GM21526 (cell line): ENCODE results near the gene ACP3.
"Not testable (repeated sequence)": the region's sequence is repeated elsewhere in the genome, so short reads cannot be mapped to it uniquely, and the experiment has no call there.

Source experiments
- ATAC-seq: cut with Tn5 transposase; IDR thresholded peaks from one replicate; pipeline ENCODE4 v1.9.1; 2021; ENCODE audit warnings: moderate library complexity; ENCODE audit not compliant: unreplicated experiment, low FRiP score

The ACP3 gene, protein sequence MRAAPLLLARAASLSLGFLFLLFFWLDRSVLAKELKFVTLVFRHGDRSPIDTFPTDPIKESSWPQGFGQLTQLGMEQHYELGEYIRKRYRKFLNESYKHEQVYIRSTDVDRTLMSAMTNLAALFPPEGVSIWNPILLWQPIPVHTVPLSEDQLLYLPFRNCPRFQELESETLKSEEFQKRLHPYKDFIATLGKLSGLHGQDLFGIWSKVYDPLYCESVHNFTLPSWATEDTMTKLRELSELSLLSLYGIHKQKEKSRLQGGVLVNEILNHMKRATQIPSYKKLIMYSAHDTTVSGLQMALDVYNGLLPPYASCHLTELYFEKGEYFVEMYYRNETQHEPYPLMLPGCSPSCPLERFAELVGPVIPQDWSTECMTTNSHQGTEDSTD

DNA sequence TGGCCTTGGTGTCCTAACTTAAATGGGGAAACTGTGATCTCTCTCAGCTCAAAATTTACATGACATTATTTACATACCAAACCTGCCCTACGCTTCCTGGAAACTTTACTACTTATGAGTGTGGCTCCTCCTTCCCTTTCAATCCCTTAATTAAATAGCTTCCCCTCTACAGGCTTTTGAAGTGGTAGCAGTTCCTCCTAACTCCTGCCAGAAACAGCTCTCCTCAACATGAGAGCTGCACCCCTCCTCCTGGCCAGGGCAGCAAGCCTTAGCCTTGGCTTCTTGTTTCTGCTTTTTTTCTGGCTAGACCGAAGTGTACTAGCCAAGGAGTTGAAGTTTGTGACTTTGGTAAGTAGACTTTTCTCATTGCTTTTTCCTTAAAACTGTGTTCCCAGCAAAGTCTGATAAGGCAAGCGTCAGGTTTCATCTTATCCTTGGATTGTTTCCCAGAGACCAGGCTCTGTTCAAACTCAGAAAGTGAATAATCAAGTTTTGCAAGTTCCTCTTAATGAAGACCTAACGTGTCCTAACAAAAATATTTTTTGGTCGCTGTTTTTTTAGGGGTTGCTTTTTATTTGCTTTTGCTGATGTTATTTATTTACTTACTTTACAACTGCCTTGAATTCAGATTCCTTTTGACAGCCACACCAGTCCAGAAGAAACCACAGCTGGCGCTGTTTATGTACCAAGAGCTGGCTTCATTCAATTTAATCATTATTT, at the start of gene ACP3:
Gene ACP3 (plus strand): TSS at position 179 of the 720 bp plus-strand sequence. CDS start 50 bp downstream, at position 229.
- ATAC-seq = no peak

DNA sequence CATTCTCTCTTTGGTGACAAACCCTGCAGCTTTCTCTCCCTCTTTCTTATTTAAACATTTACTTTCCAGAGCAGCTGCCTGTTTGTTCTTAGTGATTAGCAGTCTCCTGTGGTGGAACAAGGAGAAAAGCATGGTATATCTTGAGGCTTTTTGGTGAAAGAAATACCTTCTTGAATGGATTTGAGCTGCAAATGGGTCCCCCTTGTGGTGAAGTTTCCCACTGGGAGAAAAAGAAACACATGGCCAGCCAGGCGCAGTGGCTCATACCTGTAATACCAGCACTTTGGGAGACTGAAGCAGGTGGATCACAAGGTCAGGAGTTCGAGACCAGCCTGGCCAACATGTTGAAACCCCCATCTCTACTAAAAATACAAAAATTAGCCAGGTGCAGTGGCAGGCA, 48.3 kb upstream of the ACP3 start:
- no peak for ATAC-seq

DNA sequence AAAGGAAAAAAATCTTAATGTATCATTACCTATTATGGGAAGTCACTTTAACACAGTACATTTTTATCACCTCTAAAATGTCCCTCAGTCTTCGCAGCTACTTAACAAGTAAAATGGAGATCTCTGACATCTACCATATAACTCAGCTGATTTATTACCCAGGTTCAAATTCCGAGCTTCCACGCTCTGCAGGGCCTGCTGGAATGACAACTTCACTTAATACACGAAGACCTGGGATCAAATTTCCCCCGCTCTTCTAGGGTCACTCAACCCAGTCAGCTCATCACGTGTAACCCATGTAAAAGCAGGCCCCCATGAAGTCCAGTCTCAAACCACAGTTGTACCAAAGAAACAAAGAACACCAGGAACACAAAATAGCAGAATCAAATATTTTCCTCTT, 44.2 kb upstream of the ACP3 start:
- no peak for ATAC-seq

DNA sequence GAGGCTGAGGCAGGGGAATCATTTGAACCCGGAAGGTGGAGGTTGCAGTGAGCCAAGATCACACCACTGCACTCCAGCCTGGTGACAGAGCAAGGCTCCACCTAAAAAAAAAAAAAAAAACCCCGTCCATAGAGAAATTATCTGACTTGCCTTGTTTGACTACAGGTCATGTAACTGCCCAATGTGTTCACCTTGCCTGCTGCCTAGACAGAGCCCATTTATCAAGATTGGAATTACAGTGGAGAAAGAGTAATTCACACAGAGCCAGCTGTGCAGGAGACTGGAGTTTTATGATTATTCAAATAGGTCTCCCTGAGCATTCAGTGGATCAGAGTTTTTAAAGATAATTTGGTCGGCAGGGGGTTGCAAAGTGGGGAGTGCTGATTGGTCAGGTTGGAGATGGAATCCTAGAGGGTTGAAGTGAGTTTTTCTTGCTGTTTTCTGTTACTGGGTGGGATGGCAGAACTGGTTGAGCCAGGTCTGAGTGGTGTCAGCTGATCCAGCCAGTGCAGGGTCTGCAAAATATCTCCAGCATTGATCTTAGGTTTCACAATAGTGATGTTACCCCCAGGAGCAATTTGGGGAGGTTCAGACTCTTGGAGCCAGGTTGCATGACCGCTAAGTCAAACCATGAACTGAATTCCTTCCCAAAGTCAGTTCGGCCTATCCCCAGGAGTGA, 40.8 kb upstream of the ACP3 start:
- ATAC-seq = no peak

DNA sequence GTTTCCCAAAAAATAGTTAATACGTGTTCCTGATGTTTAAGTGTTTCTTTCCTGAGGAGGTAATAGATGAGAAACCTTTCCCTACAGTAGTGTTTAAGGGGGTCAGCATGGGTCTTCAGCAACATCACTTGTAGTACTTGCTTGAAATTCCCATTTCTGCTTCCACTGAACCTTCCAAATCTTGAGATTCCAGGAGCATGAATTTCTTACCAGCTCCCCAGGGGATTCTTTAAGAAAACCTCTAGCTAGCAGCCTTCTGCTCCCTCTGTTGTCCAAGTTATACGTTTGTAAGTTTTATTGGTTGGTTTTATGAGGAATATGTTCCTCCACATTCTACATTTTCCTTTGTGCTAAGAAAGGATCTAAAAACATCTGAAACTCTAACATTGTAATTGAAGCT, 38.2 kb upstream of the ACP3 start:
- ATAC-seq = no peak

DNA sequence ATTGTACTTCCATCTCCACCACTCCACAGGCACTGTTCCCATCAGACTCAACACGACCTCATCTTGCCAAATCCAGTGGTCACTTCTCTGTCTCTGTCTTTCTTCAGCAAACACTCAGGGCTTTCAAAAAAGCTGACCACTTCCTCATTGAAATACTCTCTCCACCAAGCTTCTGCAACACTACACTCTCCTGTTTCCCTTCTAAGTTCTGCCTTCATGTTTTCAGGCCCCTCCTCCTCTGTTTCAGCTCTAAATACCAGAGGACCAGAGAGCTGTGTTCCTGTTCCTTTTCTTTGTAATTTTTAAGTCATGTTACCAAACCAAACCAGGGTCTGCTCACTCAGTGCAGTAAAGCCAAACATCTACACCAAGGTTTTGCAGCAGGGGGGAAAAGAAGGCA, 33.8 kb upstream of the ACP3 start:
- no peak for ATAC-seq

DNA sequence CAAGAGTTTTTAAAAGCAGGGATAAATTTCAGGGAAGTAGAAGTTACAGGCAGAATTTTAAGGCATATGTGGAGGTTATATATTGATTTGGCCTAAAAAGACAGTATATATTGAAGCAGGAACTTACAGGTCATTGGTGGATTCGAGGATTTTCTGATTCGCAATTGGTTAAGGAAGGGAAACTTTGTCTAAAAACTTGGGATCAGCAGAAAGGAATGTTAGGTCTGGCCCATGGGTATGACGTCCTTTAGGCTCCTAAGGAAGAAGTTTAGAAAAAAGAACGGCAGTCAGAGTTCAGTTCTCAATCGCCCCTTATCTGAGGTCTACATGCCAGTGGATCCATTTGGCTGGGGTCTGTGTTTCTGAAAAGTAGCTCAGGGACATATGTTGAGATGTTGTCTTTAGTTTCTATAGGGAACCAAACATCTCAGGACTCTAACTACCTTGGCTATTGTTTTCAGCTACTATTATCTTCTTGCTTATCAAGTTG, 33.2 kb upstream of the ACP3 start:
- ATAC-seq = no peak

DNA sequence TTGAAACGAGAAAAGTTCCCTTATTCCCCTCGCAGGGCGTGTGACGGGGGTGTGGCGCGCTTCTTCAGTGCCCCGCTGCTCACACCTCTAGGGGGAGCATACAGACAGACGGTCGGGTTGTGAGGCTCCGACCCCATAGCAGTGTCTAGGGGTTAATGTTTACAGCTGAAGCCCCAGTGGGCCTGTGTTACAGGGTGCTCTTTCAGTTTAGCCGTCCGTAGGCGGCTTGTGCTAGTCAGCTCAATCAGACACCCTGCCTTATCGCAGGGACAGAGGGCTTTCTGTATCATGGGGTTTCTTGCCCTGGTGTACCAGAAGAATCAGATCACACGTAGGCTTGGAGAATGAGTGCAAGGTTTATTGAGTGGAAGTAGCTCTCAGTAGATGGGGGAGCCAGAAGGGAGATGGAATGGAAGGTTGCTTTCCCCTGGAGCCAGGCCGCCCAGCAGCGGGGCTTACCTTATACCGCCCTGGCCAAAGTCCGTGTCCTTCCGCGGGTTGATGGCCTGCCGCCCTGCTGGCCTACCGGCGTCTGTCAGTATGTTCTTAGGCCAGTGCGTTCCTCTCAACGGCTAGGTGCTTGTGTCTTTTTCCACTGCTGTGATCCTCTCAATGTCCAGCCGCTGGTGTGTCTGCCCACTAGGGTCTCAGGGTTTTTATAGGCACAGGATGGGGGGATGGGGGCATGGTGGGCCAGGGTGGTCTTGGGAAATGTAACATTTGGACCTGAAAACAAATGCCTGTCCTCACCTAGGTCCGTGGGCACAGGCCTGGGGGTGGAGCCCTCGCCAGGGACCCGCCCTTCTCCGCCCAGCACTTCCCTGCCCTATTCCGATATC, 32.2 kb upstream of the ACP3 start:
- ATAC-seq = no peak

DNA sequence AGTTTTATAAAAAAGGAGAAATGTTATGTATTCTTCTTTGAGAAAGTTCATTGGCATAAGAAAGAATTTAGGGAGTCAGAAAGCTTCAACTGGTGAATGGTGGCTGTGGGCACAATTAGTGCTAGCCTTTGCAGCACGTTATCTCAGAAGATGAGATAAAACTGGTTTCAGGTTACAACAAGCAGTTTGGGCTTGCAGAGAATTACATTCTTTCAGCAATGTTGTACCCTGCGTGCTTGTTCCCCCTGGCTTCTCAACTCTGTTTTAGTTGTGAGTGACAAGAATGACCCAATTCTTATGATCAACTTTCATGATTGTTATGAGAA, 31.6 kb upstream of the ACP3 start:
- no peak for ATAC-seq

DNA sequence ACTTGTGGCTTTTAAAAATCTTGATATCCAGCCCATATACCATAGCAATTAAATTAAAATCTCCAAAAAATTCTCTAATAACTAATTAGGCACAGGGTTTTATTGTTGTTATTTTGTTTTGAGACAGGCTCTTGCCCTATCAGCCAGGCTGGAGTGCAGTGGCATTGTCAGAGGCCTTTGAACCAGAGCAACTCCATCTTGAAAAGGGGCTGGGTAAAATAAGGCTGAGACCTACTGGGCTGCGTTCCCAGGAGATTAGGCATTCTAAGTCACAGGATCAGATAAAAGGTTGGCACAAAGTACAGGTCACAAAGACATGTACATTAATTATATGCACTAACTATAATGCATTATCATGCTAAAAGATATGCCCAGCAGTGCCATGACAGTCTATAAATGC, 31.2 kb upstream of the ACP3 start:
- ATAC-seq = no peak

DNA sequence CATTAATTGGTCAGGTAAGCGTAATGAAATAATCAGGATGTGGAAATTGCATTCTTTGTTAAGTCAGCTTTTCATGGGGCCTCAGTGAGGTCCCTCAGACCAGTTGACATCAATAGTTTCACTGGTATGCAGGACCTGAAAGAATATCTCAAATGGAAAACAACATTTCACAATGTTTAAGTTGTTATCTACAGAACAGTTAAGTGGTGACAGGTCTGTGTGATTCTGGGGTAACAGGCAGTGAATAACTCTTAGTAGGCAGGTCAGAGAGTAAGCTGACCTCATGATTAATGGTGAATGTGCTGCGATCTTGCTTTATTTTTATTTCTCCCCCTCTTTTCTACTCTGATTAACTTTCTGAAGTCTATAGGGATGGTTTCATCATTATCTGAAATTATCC, 28.9 kb upstream of the ACP3 start:
- no peak for ATAC-seq

DNA sequence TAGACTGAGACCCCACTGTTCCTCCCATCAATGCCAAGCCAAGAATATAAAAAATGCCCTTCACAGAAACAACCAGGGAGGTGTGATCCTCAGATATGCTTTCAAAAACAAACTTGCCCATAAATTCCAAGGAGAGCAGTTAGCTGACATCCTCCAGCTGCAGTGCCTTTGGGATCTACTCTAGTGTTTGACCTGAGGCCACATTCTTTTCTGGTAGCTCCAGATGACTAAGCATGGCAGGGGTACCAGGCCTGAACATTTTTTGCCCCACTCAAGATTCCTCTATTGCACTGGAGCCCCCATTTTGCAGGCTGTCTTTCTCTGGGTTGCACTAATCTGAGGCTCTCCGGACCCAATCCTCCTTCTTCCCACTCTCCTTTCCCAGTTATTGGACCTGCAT, 27.9 kb upstream of the ACP3 start:
- ATAC-seq = no peak

DNA sequence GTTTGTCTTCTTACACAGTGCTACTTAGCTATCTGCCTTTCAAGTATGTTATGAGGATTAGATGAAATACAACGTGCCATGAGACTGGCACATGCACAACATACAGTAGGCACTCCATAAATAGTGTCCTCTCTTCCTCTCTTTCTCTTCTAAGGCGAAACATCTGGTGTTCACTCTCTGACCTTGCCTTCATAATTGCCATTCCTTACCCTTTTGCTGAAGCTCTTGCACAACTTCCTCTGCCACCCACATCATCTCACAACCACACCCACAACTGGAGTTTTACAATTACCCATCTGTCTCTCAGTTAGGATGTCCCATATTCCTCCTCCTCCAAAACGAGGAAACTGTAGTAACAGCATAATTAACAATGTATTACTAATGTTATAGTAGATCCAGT, 26.4 kb upstream of the ACP3 start:
- ATAC-seq = no peak

DNA sequence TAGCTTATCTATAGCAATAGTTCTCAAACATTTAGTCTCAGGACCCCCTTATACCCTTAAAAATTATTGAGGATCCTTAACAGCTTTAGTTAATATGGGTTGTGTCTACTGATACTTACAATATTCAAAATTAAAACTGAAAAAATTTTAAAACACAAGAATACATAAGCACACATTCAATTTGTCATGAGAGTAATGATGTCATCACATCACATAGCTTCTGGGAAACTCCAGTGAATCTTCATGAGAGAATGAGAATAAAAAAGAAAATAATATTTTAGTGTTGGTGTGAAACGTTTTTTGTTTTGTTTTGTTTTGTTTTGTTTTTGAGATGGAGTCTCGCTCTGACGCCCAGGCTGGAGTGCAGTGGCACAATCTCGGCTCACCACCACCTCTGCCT, 25.2 kb upstream of the ACP3 start:
- ATAC-seq = no peak

DNA sequence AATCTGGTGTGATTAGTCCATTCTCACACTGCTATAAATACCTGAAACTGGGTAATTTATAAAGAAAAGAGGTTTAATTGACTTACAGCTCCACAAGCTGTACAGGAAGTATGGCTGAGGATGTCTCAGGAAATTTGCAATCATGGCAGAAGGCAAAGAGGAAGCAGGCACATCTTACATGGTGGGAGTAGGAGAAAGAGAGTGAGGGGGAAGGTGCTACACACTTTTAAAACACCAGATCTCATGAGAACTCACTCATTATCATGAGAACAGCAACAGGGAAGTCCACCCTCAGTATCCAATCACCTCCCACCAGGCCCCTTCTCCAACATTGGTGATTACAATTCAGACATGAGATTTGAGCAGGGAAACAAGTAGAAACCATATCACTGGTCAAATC, 24.0 kb upstream of the ACP3 start:
- no peak for ATAC-seq

DNA sequence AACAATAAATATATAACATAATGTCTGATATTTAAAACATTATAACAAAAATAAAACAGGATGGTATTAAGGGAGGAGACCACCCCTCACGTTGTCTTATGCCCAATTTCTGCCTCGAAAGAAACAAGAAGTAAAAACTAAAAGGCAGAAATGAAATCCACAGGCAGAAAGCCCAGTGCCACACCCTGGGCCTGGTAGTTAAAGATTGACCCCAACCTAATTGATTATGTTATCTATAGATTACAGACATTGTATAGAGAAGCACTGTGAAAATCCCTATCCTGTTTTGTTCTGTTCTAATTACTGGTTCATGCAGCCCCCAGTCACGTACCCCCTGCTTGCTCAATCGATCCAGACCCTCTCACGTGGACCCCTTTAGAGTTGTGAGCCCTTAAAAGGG, 22.3 kb upstream of the ACP3 start:
- no peak for ATAC-seq

DNA sequence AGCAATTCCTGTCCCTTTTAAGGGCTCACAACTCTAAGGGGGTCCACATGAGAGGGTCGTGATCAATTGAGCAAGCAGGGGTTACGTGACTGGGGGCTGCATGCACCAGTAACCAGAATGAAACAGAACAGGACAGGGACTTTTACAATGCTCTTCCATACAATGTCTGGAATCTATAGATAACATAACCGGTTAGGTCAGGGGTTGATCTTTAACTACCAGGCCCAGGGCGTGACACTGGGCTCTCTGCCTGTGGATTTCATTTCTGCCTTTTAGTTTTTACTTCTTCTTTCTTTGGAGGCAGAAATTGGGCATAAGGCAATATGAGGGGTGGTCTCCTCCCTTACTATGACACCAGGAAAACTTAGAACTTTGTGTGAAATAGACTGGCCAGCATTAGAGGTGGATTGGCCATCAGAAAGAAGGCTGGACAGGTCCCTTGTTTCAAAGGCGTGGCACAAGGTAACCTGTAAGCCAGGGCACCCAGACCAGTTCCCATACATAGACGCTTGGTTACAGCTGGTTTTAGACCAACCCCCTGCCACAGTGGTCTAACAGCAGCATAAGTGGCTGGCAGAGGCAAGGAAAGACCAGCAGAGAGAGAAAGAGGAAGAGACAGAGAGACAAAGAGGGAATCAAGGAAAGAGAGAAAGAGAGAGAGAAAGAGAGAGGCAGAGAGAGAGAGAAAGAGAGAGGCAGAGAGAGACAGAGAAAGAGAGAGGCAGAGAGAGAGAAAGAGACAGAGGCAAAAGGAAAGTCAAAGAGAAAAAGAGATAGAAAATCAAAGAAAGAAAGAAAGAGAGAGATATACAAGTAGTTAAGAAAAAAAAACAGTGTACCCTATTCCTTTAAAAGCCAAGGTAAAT, 13.6 kb upstream of the ACP3 start:
- not testable (repeated sequence) for ATAC-seq

DNA sequence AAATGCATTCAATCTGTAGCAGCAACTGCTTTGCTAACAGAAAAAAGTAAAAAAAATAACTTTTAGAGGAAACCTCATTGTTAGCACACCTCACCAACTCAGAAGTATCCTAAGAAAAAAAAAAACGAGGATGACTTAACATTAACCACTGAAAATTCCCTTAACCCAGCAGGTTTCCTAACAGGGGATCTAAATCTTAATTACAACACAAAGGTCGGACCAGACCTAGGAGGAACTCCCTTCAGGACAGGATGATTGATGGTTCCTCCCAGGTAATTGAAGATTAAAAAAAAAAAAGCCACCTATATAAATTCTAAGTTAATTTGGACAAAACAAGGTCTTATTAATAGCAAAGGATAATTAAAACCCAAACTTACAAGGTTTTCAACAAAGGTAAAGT, 12.9 kb upstream of the ACP3 start:
- ATAC-seq = not testable (repeated sequence)

DNA sequence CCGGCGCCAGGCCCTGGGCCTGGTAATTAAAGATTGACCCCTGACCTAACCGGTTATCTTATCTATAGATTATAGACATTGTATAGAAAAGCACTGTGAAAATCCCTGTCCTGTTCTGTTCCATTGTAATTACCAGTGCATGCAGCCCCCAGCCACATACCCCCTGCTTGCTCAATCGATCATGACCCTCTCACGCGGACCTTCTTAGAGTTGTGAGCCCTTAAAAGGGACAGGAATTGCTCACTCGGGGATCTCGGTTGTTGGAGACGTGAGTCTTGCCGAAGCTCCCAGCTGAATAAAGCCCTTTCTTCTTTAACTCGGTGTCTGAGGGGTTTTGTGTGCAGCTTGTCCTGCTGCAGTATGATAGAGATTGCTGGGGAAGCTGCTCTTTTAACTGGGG, 7.2 kb upstream of the ACP3 start:
- not testable (repeated sequence) for ATAC-seq

DNA sequence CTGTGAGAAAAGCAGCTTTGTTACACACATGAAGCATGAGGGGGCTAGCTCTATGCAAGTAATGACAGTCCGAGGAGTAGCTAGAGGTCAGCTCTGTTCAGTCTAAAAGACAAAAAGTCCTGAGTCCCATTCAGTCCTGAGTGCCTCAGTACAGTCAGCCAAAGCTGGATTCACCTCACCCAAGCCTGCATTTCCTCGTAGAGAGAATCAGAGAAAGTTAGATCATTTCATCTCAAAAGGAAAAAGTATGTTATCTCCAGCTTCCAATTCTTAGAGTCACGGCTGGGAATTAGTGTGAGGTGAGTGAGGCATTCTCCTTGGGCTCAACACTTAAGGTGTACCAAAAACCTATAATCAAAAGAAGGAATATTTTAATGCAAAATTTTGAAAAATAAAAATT, 5.9 kb upstream of the ACP3 start:
- no peak for ATAC-seq
